A549 (cell line): ENCODE data around the gene NIBAN1.

Source experiments
- CHD4 ChIP-seq: fragments of 200-600 bp; sonication (generic); IDR thresholded peaks from 2 replicates; pipeline ENCODE4 v1.6.1; 2016; ENCODE audit warnings: antibody characterized with exemption, mild to moderate bottlenecking, borderline replicate concordance
- EP300 ChIP-seq, 2 experiments: fragments of >200 bp; sonication (Bioruptor Twin); formaldehyde crosslinking; IDR thresholded peaks; 2 replicates in 1 of 2; 3 replicates in 1 of 2; pipeline ENCODE4 v1.6.1; 2016 to 2017
- HEYL ChIP-seq: fragments of 250-450 bp; sonication (Bioruptor Pico); IDR thresholded peaks from 2 replicates; pipeline ENCODE4 v1.8.0; 2021; ENCODE audit warnings: mild to moderate bottlenecking, moderate library complexity
- MYC ChIP-seq: IDR thresholded peaks from 2 replicates; pipeline ENCODE4 v1.6.1; 2012; ENCODE audit warnings: mild to moderate bottlenecking, inconsistent platforms, low read length, improper control_type of control experiment, borderline replicate concordance
- POLR2A ChIP-seq: IDR thresholded peaks from 2 replicates; pipeline ENCODE4 v1.6.1; 2012; ENCODE audit warnings: mild to moderate bottlenecking, low read length
- RAD21 ChIP-seq, 2 experiments: fragments of >200 bp in 1 of 2; sonication (Bioruptor Twin) in 1 of 2; formaldehyde crosslinking in 1 of 2; IDR thresholded peaks in 1 of 2; conservative IDR thresholded peaks in 1 of 2; 2 replicates in 1 of 2; 3 replicates in 1 of 2; pipeline ENCODE4 v1.6.1; 2012 to 2018; ENCODE audit warnings: inconsistent platforms in 1 of 2
- RNF2 ChIP-seq: fragments of 200-600 bp; sonication (generic); IDR thresholded peaks from 2 replicates; pipeline ENCODE4 v1.6.1; 2016; ENCODE audit warnings: low read depth, mild to moderate bottlenecking, antibody characterized with exemption, moderate library complexity, borderline replicate concordance
- TF ChIP-seq, protein P1 (sequence below): fragments of >200 bp; sonication (Bioruptor Twin); formaldehyde crosslinking; IDR thresholded peaks from 3 replicates; pipeline ENCODE4 v1.5.1; 2016
- TF ChIP-seq, protein P2 (sequence below): fragments of 450-650 bp; IDR thresholded peaks from 2 replicates; pipeline ENCODE4 v1.6.1; 2014; ENCODE audit warnings: antibody characterized with exemption
- TF ChIP-seq, protein P3 (sequence below): IDR thresholded peaks from 2 replicates; pipeline ENCODE4 v1.6.1; 2012; ENCODE audit warnings: low read depth, borderline replicate concordance
- TF ChIP-seq, protein P4 (sequence below): fragments of 200-600 bp; sonication (generic); IDR thresholded peaks from 2 replicates; pipeline ENCODE4 v1.6.1; 2016; ENCODE audit warnings: antibody characterized with exemption, mild to moderate bottlenecking, moderate library complexity
- TF ChIP-seq, protein P5 (sequence below): IDR thresholded peaks from 2 replicates; pipeline ENCODE4 v1.6.1; 2012
- TF ChIP-seq, protein P6 (sequence below): fragments of 150-350 bp; IDR thresholded peaks from 2 replicates; pipeline ENCODE4 v1.6.1; 2014; ENCODE audit warnings: low read depth, mild to moderate bottlenecking, low read length

DNA sequence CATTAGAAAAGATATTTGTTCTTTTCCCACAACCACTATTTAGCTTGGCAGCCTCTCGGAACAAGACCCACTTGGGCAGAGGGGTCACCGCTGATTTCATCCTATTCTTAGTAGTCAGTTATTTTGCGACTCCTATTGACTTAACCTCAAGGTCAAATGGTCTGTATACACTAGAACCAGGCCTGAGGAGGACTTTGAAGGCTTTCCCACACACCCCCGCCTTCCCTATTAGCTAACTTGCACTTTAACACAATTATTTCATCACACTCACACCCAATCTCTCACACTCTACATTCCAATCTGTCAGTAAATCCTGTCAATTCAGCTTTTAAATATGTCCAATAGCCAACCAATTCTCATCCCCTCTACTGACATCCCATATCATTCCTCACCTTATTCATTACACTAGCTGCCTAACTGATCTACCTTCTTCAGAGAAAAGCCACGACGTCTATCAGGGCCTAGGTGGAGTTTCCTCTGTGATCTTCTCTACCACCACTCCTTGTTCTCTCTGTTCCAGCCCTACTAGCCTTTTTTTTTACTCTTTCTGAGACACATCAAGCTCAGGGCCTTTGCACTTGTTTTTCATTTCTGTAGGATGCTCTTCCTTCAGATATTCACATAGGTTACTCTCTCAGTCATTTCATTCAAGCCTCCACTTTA is 1.0 kb upstream of the NIBAN1 start:
- TF ChIP-seq, protein P1, sequence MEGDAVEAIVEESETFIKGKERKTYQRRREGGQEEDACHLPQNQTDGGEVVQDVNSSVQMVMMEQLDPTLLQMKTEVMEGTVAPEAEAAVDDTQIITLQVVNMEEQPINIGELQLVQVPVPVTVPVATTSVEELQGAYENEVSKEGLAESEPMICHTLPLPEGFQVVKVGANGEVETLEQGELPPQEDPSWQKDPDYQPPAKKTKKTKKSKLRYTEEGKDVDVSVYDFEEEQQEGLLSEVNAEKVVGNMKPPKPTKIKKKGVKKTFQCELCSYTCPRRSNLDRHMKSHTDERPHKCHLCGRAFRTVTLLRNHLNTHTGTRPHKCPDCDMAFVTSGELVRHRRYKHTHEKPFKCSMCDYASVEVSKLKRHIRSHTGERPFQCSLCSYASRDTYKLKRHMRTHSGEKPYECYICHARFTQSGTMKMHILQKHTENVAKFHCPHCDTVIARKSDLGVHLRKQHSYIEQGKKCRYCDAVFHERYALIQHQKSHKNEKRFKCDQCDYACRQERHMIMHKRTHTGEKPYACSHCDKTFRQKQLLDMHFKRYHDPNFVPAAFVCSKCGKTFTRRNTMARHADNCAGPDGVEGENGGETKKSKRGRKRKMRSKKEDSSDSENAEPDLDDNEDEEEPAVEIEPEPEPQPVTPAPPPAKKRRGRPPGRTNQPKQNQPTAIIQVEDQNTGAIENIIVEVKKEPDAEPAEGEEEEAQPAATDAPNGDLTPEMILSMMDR, result no peak
- TF ChIP-seq, protein P2, sequence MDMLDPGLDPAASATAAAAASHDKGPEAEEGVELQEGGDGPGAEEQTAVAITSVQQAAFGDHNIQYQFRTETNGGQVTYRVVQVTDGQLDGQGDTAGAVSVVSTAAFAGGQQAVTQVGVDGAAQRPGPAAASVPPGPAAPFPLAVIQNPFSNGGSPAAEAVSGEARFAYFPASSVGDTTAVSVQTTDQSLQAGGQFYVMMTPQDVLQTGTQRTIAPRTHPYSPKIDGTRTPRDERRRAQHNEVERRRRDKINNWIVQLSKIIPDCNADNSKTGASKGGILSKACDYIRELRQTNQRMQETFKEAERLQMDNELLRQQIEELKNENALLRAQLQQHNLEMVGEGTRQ, result no peak
- TF ChIP-seq POLR2A (no peak), EP300 (IDR thresholded peaks at IDR 0.05) (no peak), RNF2 (no peak), RAD21 (conservative IDR thresholded peaks at IDR 0.05 in 1 of 2, IDR thresholded peaks at IDR 0.05 in 1 of 2) (no peak), HEYL (no peak), MYC (no peak), CHD4 (no peak)
- TF ChIP-seq, protein P3, sequence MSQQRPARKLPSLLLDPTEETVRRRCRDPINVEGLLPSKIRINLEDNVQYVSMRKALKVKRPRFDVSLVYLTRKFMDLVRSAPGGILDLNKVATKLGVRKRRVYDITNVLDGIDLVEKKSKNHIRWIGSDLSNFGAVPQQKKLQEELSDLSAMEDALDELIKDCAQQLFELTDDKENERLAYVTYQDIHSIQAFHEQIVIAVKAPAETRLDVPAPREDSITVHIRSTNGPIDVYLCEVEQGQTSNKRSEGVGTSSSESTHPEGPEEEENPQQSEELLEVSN, result no peak
- TF ChIP-seq, protein P4, sequence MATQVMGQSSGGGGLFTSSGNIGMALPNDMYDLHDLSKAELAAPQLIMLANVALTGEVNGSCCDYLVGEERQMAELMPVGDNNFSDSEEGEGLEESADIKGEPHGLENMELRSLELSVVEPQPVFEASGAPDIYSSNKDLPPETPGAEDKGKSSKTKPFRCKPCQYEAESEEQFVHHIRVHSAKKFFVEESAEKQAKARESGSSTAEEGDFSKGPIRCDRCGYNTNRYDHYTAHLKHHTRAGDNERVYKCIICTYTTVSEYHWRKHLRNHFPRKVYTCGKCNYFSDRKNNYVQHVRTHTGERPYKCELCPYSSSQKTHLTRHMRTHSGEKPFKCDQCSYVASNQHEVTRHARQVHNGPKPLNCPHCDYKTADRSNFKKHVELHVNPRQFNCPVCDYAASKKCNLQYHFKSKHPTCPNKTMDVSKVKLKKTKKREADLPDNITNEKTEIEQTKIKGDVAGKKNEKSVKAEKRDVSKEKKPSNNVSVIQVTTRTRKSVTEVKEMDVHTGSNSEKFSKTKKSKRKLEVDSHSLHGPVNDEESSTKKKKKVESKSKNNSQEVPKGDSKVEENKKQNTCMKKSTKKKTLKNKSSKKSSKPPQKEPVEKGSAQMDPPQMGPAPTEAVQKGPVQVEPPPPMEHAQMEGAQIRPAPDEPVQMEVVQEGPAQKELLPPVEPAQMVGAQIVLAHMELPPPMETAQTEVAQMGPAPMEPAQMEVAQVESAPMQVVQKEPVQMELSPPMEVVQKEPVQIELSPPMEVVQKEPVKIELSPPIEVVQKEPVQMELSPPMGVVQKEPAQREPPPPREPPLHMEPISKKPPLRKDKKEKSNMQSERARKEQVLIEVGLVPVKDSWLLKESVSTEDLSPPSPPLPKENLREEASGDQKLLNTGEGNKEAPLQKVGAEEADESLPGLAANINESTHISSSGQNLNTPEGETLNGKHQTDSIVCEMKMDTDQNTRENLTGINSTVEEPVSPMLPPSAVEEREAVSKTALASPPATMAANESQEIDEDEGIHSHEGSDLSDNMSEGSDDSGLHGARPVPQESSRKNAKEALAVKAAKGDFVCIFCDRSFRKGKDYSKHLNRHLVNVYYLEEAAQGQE, result no peak
- TF ChIP-seq, protein P5, sequence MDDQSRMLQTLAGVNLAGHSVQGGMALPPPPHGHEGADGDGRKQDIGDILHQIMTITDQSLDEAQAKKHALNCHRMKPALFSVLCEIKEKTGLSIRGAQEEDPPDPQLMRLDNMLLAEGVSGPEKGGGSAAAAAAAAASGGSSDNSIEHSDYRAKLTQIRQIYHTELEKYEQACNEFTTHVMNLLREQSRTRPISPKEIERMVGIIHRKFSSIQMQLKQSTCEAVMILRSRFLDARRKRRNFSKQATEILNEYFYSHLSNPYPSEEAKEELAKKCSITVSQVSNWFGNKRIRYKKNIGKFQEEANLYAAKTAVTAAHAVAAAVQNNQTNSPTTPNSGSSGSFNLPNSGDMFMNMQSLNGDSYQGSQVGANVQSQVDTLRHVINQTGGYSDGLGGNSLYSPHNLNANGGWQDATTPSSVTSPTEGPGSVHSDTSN, result no peak
- TF ChIP-seq, protein P6, sequence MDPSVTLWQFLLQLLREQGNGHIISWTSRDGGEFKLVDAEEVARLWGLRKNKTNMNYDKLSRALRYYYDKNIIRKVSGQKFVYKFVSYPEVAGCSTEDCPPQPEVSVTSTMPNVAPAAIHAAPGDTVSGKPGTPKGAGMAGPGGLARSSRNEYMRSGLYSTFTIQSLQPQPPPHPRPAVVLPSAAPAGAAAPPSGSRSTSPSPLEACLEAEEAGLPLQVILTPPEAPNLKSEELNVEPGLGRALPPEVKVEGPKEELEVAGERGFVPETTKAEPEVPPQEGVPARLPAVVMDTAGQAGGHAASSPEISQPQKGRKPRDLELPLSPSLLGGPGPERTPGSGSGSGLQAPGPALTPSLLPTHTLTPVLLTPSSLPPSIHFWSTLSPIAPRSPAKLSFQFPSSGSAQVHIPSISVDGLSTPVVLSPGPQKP, result no peak
